Gastrocnemius medialis (tissue), 4 donors: ENCODE results near the gene ASIC2.

Source experiments
- POLR2A ChIP-seq, 2 donors: fragments of 450-650 bp; IDR thresholded peaks; one replicate each; pipeline ENCODE4 v1.6.1; 2017; ENCODE audit warnings: antibody characterized with exemption in 2 of 2, mild to moderate bottlenecking in 2 of 2, moderate library complexity in 2 of 2
- TF ChIP-seq, protein P1 (sequence below), 5 experiments: fragments of 450-650 bp in 3 of 5; fragments of 200-600 bp in 2 of 5; sonication (generic) in 2 of 5; IDR thresholded peaks in 4 of 5; conservative IDR thresholded peaks in 1 of 5; 1 replicate in 4 of 5; 2 replicates in 1 of 5; pipeline ENCODE4 v1.5.1; 2016 to 2019; ENCODE audit warnings: antibody characterized with exemption in 5 of 5, mild to moderate bottlenecking in 3 of 5, moderate library complexity in 3 of 5

DNA sequence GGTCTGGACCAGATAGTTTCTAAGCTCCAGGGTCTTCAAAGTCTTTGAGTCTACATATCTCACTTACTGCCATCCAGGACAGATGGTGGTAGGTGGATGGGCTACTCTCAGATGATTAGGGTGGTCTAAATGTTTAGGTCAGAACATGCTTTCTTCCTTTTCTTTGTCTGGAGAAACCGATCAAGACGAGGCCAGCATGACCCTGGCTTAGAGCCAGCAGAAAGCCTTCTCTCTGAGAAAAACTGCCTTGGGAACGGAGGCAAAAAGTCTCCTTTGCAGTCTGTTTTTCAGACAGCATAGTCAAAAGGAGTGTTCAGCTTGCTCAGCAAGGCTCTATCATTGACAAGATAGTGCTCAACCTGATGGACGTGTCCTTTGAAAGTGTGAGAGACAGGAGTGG lies 252.6 kb downstream of the ASIC2 start:
- TF ChIP-seq, protein P1, sequence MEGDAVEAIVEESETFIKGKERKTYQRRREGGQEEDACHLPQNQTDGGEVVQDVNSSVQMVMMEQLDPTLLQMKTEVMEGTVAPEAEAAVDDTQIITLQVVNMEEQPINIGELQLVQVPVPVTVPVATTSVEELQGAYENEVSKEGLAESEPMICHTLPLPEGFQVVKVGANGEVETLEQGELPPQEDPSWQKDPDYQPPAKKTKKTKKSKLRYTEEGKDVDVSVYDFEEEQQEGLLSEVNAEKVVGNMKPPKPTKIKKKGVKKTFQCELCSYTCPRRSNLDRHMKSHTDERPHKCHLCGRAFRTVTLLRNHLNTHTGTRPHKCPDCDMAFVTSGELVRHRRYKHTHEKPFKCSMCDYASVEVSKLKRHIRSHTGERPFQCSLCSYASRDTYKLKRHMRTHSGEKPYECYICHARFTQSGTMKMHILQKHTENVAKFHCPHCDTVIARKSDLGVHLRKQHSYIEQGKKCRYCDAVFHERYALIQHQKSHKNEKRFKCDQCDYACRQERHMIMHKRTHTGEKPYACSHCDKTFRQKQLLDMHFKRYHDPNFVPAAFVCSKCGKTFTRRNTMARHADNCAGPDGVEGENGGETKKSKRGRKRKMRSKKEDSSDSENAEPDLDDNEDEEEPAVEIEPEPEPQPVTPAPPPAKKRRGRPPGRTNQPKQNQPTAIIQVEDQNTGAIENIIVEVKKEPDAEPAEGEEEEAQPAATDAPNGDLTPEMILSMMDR (IDR thresholded peaks at IDR 0.05 in 4 of 5, conservative IDR thresholded peaks at IDR 0.05 in 1 of 5): no peak
- no peak for TF ChIP-seq POLR2A (IDR thresholded peaks at IDR 0.05)
